Measurements from ENCODE around the gene ZNF436. TPM values are rescaled to one million over a fixed set of nuclear protein-coding genes. Genes with fewer than 3 reads are reported as not detected.
A peak's percentile ranks its signal among the peaks of the same experiment; 100 is the strongest.

ZNF436 gene
- total RNA-seq, 1 donor = 30.5 TPM

DNA sequence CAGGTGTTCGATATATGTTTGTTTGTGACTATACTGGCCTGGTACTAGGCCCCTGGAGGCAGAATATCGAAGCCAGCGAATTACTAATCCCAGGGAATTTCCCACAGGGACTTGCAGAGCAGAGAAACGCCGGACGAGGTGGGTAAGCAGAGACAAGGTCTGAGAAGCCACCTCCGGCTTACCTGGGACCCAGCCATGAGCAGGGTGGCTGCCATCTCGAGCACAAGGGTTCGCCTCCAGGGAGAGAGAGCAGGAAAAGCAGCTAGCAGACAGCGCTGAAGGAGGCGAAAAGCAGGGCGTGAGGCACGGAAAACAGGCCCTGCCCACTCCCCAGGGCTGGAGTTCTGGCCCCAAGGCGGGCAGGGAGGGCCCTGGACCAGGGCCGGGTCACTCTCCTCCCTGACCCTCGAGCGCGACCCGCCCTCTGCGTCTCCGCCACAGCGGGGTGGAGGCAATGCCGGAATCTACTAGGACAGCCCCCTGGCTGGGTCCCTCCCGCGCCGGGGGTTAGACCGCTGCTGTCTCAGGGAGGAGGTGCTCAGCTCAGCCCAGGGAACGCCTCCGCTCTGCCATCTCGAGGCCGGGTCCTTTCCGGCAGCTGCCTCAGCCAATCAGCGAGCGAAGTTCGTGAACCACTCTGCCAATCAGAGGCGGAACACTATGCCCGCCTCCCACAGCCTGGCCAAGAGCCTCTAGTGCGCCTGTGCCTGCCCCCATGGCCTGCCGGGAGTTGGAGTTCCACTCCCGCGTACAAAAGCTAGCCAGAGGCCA, 1.7 kb downstream of the ZNF436 start:
- H3K4me3 ChIP-seq (ENCODE audit: low read depth, low read length) = peak overlapping the region; percentile 98
- peak; percentile 99 for DNase-seq (ENCODE audit: low read depth)
- TF ChIP-seq, protein P1, sequence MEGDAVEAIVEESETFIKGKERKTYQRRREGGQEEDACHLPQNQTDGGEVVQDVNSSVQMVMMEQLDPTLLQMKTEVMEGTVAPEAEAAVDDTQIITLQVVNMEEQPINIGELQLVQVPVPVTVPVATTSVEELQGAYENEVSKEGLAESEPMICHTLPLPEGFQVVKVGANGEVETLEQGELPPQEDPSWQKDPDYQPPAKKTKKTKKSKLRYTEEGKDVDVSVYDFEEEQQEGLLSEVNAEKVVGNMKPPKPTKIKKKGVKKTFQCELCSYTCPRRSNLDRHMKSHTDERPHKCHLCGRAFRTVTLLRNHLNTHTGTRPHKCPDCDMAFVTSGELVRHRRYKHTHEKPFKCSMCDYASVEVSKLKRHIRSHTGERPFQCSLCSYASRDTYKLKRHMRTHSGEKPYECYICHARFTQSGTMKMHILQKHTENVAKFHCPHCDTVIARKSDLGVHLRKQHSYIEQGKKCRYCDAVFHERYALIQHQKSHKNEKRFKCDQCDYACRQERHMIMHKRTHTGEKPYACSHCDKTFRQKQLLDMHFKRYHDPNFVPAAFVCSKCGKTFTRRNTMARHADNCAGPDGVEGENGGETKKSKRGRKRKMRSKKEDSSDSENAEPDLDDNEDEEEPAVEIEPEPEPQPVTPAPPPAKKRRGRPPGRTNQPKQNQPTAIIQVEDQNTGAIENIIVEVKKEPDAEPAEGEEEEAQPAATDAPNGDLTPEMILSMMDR (IDR thresholded peaks at IDR 0.05; ENCODE audit: insufficient read depth, low read length) = no peak

DNA sequence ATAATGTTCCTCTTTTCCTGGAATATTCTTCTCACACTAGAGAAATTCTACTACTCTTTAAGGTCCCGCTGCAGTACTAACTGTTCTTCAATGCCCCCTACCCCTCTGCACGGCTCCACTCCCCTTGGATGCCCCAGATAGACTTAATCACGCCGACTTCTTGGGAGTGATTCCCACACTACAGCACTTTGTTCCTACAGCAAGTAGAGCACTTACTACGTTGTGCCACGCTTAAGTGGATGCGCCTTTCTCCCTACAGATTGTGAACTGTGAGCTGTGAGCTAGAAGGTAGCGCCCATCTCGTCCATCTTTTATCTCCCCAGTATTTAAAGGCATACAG, 2.2 kb downstream of the ZNF436 start:
- DNase-seq (ENCODE audit: low read depth) = no peak
- TF ChIP-seq, protein P1 (IDR thresholded peaks at IDR 0.05; ENCODE audit: insufficient read depth, low read length) = no peak
- H3K4me3 ChIP-seq (ENCODE audit: low read depth, low read length) = peak overlapping the region; percentile 90

DNA sequence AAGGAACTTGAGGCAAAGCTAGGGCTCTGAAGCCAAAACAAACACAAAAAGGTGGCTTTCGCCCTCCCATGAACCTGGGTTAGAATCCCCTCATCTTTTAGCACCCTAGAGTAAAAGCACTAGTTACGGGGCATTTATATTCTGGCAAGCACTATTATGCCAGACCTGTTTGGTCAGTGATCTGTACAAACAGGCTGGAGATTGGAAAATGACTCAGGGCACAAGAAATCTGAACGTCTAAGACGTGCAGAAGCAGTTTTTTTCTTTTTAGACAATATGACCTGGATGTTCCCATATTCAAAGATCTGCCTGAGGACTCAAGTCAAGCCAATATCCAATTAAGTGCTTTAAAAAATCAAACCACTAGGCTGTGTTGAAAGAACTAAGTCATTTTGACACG, 3.0 kb downstream of the ZNF436 start:
- peak overlapping the region; percentile 34 for H3K4me3 ChIP-seq (ENCODE audit: low read depth, low read length)
- TF ChIP-seq, protein P1 (IDR thresholded peaks at IDR 0.05; ENCODE audit: insufficient read depth, low read length) = no peak
- DNase-seq (ENCODE audit: low read depth) = no peak

DNA sequence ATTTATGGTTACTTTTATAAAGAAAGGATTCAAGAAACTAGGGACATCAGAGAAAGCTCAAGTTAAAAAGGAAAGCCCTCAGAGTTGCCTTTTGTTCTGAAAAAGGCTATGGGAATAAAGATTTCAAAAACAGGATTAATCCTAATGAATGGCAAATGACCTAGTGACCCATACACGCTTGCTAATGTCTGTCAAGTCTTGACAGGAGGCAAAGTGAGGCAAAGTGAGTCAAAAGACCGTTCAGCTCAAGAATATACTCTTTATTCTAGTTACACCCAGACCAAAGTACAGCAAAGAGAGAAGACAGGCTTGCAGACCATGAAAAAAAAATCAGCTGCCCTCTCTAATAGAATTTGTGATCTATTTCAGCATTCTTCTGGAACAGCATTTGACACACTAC, 3.5 kb downstream of the ZNF436 start:
- TF ChIP-seq, protein P1 (IDR thresholded peaks at IDR 0.05; ENCODE audit: insufficient read depth, low read length) = no peak
- DNase-seq (ENCODE audit: low read depth) = no peak
- H3K4me3 ChIP-seq (ENCODE audit: low read depth, low read length) = no peak overlapping the region

DNA sequence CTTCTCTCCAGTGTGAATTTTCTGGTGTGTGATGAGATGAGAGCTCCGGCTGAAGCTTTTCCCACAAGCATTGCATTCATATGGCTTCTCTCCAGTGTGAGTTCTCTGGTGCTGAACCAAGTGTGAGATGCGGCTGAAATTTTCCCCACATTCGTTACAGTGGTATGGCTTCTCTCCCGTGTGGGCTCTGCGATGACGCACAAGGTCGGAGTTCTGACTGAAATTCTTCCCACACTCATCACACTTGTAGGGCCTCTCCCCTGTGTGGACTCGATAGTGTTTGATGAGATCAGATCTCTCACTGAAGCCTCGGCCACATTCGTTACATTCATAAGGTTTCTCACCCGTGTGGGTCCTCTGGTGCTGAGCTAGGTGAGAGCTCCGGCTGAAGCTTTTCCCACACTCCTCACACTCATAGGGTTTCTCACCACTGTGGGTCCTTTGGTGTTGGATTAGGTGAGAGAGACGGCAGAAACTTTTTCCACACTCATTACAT, 7.4 kb downstream of the ZNF436 start:
- TF ChIP-seq, protein P1 (IDR thresholded peaks at IDR 0.05; ENCODE audit: insufficient read depth, low read length) = no peak
- DNase-seq (ENCODE audit: low read depth) = no peak
- no peak overlapping the region for H3K4me3 ChIP-seq (ENCODE audit: low read depth, low read length)

DNA sequence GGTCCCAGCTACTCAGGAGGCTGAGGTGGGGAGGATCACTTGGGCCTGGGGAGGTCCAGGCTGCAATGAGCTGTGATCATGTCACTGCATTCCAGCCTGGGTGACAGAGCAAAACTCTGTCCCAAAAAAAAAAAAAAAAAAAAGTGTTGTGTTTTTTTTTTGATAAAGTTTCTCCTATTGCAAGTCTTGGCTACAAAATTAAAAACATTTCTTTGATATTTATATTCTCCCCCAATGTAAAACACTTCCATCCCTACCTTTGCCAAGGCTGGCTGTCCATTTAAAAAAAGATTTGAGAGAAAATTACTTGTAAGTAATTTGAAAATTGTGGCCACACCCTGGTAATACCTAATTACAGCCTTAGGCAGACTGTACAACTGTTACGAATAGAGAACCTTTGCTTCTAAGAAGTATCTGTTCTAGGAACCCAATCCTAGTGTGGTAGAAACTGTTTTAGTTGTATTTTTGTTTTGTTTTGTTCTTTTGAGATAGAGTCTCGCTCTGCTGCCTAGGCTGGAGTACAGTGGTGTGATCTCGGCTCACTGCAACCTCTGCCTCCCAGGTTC, 11.2 kb downstream of the ZNF436 start:
- TF ChIP-seq, protein P1 (IDR thresholded peaks at IDR 0.05; ENCODE audit: insufficient read depth, low read length) = no peak
- H3K4me3 ChIP-seq (ENCODE audit: low read depth, low read length) = no peak overlapping the region
- no peak for DNase-seq (ENCODE audit: low read depth)

All from fibroblast of the aortic adventitia (primary cell).